GM18505 (cell line): Measurements from ENCODE around the gene PTPRT.

Source experiments
- ATAC-seq: cut with Tn5 transposase; IDR thresholded peaks from one replicate; pipeline ENCODE4 v1.9.1; 2021; ENCODE audit not compliant: unreplicated experiment
- POLR2A ChIP-seq: IDR thresholded peaks from 4 replicates; pipeline ENCODE4 v1.6.1; 2011; ENCODE audit warnings: borderline replicate concordance; ENCODE audit not compliant: insufficient read depth, insufficient read length; ENCODE audit errors: extremely low read depth

The PTPRT gene

DNA sequence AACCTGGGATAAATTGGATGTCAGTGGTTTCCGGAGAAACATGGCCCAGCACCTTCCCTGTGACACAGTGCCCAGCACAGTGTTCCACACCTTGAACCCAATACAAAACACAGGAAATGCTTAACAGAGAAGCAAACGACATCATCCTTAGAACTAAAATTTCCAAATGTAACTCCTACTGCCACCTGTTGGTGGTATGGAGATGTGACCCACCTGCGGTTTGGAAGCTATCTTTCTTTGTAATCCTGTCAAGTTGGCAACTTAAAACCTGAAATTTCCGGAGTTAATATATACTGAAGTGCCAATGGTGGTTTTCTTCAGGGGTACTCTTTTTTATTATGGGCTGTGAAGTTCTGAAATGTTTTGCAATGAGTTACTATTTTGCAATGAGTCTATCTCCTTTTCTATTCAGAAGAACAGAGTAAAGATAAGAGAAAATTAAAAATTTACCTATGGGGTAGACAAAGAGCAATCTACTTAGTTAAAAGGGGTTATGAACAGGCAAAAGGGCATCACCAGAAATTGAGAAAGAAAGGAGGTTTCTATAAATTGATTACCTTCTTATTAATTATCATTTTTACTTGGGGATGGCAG, 658.8 kb downstream of the PTPRT start:
- ATAC-seq: no peak
- TF ChIP-seq POLR2A: no peak

DNA sequence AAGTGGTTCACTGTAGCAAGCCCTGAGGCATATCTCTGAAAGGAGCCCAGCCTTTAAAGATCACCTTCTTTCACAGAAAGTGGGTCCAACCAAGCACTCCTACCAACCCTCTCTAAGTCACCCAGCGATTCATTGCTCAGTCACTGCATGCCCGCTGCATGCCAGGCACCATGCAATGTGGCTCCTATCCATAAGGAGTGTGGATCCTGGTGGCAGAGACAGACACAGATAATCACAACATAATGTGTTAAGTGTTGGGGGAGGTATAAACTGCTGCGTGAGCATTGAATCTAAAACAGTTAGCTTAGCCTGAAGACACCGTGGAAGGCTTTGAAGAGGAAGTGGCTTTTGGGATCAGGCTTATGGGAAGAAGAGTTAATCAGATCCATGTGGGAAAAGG, 659.5 kb downstream of the PTPRT start:
- no peak for TF ChIP-seq POLR2A
- no peak for ATAC-seq

DNA sequence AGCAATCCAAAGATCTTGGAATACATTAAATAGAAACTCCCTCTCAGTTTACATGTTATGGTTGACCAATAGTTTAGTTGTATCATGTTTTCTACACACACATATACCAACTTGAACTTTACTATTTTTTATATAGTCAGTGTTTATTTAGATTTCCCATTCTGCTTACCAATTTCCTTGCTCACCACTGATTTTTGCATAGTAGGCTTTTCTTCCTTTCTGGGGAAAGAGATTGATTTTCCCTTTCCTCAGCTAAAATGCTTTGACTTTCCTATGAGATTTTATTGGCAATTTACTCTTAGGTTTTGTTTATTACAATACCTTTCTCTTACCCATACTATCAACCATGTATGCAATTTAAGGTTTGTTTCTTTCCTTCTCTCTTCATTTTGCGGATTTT, 665.6 kb downstream of the PTPRT start:
- ATAC-seq: no peak
- TF ChIP-seq POLR2A: no peak

DNA sequence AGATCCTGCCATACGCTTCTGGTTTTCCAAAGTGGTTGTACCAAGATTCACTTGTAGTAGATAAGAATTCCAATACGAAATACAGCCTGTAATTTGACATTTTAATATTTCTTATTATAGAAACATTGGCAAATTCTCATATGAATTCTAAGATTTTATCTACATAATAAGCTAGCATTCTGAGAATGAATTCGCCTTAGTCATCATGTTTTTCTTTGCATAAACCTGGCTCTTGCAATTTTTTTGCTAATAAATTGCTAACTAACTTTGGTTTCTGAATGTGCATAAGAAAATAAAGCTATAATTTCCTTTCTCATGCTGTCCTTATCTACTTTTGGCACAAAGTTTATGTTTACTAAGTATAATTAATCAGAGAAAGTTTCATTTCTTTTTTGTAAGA, 673.0 kb downstream of the PTPRT start:
- TF ChIP-seq POLR2A: no peak

DNA sequence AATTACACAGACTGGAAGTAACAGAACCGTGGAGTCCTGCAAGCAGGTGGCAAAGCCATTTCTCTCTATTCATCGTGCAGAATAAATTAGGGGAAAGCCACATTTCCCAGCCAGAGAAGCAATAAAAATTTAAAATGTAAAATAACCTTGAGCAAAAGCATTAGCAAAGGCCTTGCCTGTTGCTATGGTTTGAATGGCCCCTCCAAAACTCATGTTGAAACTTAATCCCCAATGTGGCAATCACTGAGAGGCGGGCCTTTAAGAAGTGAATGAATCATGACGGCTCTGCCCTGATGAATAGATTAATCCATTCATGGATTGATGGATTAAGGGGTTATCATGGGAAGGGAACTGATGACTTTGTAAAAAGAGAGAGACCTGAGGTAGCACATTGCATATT, 679.0 kb downstream of the PTPRT start:
- no peak for TF ChIP-seq POLR2A
- no peak for ATAC-seq

More for the DNA sequence above, 673.0 kb downstream of the PTPRT start:
- ATAC-seq: no peak

DNA sequence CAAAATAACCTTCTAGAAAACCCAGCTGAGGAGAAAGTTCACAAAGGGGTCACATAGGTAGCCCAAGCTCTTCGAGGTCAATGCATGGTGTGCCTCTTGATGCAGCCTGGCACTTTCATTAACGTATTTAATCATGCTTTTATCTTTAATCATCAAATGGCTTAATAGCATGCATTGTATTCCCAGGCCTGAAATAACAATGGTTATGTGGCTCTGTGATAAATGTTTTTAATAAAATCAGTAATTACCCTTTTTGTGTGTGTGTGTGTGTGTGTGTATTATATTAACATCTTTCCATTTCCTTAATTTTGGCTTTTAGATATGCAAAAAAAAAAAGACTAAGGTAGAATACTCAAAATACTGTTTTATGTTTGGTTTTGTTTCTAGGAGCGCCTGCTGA, 681.8 kb downstream of the PTPRT start:
- TF ChIP-seq POLR2A: no peak
- ATAC-seq: no peak

DNA sequence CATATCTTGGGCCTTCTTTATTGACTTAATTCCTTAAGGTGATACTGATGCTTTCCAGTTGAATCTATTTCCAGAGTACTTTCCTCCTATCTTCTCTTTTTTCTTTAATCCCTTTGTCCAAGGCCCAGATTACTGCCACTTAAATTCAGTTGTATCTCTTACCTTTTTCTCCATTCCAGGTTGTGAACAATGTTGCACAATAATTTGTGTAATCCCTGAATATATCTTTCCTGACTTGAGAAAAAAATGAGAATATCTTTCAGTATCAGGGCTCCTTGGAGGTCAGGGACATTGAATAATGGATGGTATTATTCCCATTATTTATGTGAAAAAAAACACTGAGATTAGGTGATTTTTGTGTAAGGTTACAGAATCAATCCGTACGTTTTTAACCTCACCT, 683.3 kb downstream of the PTPRT start:
- no peak for ATAC-seq
- TF ChIP-seq POLR2A: no peak

DNA sequence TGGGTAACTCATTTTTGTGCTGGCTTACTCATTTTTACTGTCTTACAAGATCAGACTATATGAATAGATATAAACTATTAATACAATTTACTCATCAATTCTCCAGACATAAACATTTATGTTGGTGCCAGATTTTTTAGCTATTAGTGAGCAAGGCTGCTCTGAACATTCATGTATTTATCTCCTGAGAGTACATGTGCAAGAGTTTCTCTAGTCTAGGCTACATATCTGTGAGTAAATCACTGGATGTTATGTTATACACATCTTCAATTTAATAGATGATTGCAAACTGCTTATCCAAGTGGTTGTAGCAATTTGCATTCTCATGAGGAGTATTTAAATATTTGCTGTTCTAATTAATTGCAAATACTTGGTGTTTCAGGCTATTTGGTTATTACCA, 687.1 kb downstream of the PTPRT start:
- no peak for TF ChIP-seq POLR2A
- ATAC-seq: no peak

DNA sequence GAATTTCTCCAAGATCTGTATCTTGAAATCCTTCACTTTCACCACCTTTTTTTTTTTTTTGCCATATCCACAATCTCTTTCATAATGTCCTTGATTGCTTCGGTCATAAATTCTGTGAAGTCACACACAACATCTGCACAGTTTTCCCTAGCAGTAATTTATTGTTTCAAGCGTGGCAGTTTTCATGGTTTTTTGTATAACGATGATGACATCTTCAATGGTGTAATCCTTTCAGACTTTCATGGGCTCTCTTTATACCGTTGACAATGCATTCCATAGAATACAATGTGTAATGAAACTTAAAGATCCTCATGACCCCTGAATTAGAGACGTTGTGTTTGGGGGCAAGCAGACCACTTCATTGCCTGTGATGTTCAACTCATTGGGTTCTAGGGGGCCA, 693.1 kb downstream of the PTPRT start:
- no peak for TF ChIP-seq POLR2A
- ATAC-seq: no peak

DNA sequence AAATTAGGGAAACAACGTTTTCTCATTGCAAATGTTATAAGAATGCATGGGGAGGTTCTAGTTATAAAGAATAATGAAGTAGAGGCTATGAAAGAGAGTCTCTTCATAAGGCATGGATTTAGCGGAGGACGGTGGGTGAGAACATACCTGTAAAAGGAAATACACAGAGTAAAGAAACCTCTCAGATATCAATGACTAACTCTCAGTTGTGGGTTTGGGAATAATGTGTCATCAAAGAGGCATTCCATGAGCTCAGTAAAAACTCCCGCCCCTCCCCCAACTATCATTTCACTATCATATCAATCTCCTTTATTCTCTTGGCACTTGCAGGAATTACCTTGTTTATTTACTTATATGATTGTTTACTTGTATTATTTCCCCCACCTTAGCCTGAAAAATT, 695.4 kb downstream of the PTPRT start:
- ATAC-seq: no peak
- TF ChIP-seq POLR2A: no peak

DNA sequence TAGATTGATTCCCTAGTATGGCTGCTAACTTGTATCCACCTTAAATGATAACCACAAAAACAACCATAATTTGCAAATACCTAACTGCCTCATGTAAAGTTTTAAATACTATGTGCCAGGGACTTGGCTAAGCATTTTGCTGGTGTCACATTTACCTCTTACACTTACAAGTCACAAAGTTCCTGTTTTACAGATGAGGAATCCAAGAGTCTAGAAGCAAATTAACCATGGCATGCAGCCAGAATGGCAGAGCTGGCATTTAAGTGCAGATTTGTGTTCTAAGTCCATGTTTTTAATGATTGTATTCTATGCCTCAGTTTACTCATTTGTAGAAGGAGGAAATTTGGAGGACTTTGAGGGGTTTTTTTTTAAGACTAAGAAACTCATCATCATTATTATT, 696.7 kb downstream of the PTPRT start:
- TF ChIP-seq POLR2A: no peak
- no peak for ATAC-seq

DNA sequence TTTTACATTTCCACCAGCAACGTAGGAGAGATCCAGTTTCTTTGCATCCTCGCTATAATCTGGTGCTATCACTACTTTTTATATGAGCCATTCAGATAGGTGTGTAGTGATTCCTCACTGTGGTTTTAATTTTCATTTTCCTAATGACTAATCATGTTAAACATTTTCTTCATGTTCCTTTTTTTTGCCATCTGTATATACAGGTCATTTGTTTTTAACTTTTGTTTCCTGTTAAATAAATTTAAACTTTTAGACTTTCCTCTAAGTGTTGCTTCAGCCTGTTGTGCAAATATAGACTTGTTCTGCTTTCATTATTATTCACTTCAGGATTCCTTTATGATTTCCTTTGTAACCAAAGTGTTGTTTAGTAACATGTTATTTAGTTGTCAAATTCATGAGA, 697.4 kb downstream of the PTPRT start:
- no peak for ATAC-seq

DNA sequence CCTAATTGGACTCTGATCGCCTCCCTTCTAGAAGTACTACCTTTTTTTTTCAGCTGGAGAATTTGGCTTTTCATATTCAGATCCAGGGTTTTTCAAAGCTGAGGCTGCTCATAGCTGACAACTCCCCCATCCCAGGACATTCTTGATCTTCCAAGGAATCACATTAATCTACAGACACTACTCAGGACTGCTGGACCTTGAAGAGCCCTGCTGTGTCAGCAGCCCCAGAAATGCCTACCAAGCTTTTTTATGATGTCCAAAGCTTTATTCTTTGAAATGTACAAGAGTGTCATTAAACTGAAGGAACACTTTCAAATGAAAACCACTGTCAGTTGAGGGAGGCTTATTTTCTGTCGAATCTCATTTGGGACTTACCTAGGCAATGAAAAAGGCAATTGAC, 704.1 kb downstream of the PTPRT start:
- no peak for ATAC-seq
- no peak for TF ChIP-seq POLR2A

More for the DNA sequence above, 697.4 kb downstream of the PTPRT start:
- TF ChIP-seq POLR2A: no peak

DNA sequence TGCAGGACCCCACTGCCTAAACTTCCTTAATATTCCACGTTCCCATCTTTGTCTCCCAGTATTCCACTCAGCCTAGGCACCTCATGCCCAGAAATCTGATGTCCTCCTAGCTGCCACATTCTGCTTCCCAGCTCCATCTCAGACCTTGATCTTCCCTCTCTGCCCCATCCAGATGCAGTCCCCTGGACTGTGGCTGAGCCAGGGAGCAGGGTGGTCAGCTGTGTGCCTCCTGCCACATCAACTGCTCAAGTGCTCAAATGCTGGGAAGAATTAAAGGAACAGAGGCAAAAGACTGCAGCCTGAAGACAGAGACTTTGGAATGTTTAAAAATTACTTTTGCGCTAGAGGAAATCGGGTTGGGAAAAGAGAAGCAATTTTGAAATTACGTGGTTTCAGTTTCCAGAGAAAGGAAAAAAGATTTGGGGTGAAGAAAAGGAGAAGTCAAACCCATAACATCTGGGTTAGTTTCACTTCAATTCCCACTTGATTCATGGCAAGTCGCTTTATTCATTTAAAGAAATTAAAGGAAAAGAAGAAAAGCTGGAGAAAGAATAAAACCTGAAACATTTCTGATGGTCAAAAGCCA, 704.8 kb downstream of the PTPRT start:
- no peak for ATAC-seq
- no peak for TF ChIP-seq POLR2A

DNA sequence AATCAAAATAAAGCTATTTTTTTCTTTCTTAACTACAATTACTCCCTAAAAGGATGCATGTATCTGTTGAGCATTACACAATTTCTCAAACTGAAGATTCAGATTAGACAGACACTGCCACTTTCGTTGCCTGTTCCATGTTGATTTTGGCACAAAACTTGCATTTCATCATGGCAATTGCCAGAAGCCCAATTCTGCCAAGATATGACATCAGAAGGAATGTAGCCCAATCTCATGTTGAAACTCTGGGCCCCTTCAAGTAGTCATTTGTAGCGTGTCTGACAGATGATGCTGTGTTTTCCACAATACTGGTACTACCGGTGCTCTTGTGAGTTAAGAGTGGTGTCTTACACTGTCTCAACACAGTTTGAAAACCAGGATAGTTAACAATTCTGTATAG, 705.4 kb downstream of the PTPRT start:
- TF ChIP-seq POLR2A: no peak

More for the DNA sequence above, 705.4 kb downstream of the PTPRT start:
- ATAC-seq: no peak
